ENCODE results near the gene PCDHGB1. TPM values are rescaled to one million over a fixed set of nuclear protein-coding genes. Genes with fewer than 3 reads are reported as not detected.
"Not testable (repeated sequence)": the region's sequence is repeated elsewhere in the genome, so short reads cannot be mapped to it uniquely, and the experiment has no call there.

The PCDHGB1 gene
- total RNA-seq, 2 donors from 2014 or later: 2.4 to 3.3 TPM

DNA sequence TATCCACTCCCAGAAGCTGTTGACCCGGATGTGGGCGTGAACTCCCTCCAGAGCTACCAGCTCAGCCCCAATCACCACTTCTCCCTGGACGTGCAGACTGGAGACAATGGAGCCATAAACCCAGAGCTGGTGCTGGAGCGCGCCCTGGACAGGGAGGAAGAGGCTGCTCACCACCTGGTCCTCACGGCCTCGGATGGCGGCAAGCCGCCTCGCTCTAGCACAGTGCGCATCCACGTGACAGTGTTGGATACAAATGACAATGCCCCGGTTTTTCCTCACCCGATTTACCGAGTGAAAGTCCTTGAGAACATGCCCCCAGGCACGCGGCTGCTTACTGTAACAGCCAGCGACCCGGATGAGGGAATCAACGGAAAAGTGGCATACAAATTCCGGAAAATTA is 43.4 kb downstream of the PCDHGB1 start:
- H3K27me3 ChIP-seq: no peaks in the 10 kb centered on the region
- no peak for DNase-seq (ENCODE audit: low spot score)

DNA sequence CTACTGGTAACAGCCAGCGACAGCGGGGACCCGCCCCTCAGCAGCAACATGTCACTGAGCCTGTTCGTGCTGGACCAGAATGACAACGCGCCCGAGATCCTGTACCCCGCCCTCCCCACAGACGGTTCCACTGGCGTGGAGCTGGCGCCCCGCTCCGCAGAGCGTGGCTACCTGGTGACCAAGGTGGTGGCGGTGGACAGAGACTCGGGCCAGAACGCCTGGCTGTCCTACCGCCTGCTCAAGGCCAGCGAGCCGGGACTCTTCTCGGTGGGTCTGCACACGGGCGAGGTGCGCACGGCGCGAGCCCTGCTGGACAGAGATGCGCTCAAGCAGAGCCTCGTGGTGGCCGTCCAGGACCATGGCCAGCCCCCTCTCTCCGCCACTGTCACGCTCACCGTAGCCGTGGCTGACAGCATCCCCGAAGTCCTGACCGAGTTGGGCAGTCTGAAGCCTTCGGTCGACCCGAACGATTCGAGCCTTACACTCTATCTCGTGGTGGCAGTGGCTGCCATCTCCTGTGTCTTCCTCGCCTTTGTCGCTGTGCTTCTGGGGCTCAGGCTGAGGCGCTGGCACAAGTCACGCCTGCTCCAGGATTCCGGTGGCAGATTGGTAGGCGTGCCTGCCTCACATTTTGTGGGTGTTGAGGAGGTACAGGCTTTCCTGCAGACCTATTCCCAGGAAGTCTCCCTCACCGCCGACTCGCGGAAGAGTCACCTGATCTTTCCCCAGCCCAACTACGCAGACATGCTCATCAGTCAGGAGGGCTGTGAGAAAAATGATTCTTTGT is 44.7 kb downstream of the PCDHGB1 start:
- not testable (repeated sequence) for DNase-seq (ENCODE audit: low spot score); H3K4me1 ChIP-seq; H3K4me3 ChIP-seq; H3K36me3 ChIP-seq; H3K27me3 ChIP-seq; H3K27ac ChIP-seq
- H3K9me3 ChIP-seq: peaks cover 6 to 85% of the 10 kb centered on the region in 2 donors

More for the DNA sequence above, 43.4 kb downstream of the PCDHGB1 start:
- H3K9me3 ChIP-seq: peaks cover 10 to 86% of the 10 kb centered on the region in 2 donors
- H3K36me3 ChIP-seq: peaks cover 3% of the 10 kb centered on the region
- no peaks in the 10 kb centered on the region for H3K4me1 ChIP-seq
- TF ChIP-seq CTCF (IDR thresholded peaks at IDR 0.05): no peak
- H3K27ac ChIP-seq: no peak overlapping the region
- H3K4me3 ChIP-seq: no peak overlapping the region

DNA sequence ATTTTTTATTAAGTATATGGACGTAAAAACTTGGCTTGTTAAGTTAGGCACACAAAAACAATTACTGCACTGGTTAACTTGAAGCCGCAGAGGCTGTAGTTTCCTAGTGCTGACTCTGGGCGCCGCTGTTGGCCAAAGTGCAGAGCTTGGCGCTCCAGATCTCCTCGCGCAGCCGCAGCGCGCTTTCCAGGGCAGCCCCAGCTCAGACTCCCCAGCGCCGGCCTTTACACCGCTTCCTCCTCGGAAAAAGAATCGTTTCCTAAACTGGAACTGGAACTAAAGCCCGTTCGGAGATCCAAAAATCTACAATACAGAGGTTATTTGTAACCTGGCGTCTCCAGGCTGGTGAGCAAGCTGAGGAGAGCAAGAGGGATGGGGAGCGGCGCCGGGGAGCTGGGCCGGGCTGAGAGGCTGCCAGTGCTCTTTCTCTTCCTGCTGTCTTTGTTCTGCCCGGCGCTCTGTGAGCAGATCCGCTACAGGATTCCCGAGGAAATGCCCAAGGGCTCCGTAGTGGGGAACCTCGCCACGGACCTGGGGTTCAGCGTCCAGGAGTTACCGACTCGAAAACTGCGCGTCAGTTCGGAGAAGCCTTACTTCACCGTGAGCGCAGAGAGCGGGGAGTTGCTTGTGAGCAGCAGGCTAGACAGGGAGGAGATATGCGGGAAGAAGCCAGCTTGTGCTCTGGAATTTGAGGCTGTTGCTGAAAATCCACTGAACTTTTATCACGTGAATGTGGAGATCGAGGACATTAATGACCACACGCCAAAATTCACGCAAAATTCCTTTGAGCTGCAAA is 48.1 kb downstream of the PCDHGB1 start, which contains the start of gene PCDHGB5:
Gene PCDHGB5, plus strand, starts transcription at position 192 of the 796 bp plus-strand sequence. Its CDS starts 181 bp downstream, at position 373.
- H3K4me1 ChIP-seq: peaks cover 0 to 11% of the 10 kb centered on the region in 2 donors
- H3K27ac ChIP-seq; DNase-seq (ENCODE audit: low spot score); H3K27me3 ChIP-seq; H3K36me3 ChIP-seq: not testable (repeated sequence)
- peak within 1 kb of the TSS; percentile 23 to 42 for H3K4me3 ChIP-seq
- peak; percentile 32 to 76 for TF ChIP-seq CTCF (IDR thresholded peaks at IDR 0.05)
- H3K9me3 ChIP-seq: peaks cover 20 to 84% of the 10 kb centered on the region in 2 donors

GRCh38 chr5:141398608-141399007 is 48.7 kb downstream of the PCDHGB1 start:
- peaks cover 0 to 11% of the 10 kb centered on the region in 2 donors for H3K4me1 ChIP-seq
- no peak for TF ChIP-seq CTCF (IDR thresholded peaks at IDR 0.05)
- DNase-seq (ENCODE audit: low spot score): no peak
- H3K27ac ChIP-seq: no peak overlapping the region
- H3K9me3 ChIP-seq: peaks cover 27 to 84% of the 10 kb centered on the region in 2 donors
- H3K4me3 ChIP-seq: no peak overlapping the region
- no peaks in the 10 kb centered on the region for H3K36me3 ChIP-seq
- no peaks in the 10 kb centered on the region for H3K27me3 ChIP-seq

GRCh38 chr5:141399555-141400258 is 49.8 kb downstream of the PCDHGB1 start:
- H3K27me3 ChIP-seq: no peaks in the 10 kb centered on the region
- no peak for DNase-seq (ENCODE audit: low spot score)
- H3K27ac ChIP-seq: no peak overlapping the region
- no peak for TF ChIP-seq CTCF (IDR thresholded peaks at IDR 0.05)
- H3K4me1 ChIP-seq: peaks cover 0 to 11% of the 10 kb centered on the region in 2 donors
- peaks cover 2% of the 10 kb centered on the region for H3K36me3 ChIP-seq
- no peak overlapping the region for H3K4me3 ChIP-seq
- peaks cover 31 to 84% of the 10 kb centered on the region in 2 donors for H3K9me3 ChIP-seq

Other genes with a start within 250 kb of the PCDHGB1 start
- gene PCDHB3, start 249.6 kb upstream of the PCDHGB1 start, total RNA-seq: under 1 TPM; 0.63 to 0.83 TPM
- 1 to 10 TPM; 1.6 to 2.6 TPM for gene PCDHB4, start 228.3 kb upstream of the PCDHGB1 start, total RNA-seq
- gene PCDHB5, start 214.9 kb upstream of the PCDHGB1 start, total RNA-seq: 1 to 10 TPM; 3.8 to 4.3 TPM
- gene PCDHB6, start 200.0 kb upstream of the PCDHGB1 start, total RNA-seq: under 1 TPM; 0.12 to 0.33 TPM
- gene PCDHB7, start 177.5 kb upstream of the PCDHGB1 start, total RNA-seq: 1 to 10 TPM; 1.0 to 1.4 TPM
- gene PCDHB8, start 172.3 kb upstream of the PCDHGB1 start, total RNA-seq: 1 to 10 TPM in 1 of 2 donors, under 1 TPM in 1; 0.90 to 1.7 TPM
- 1 to 10 TPM; 5.3 TPM for gene PCDHB16, start 167.7 kb upstream of the PCDHGB1 start, total RNA-seq
- gene PCDHB9, start 162.9 kb upstream of the PCDHGB1 start, total RNA-seq: 1 to 10 TPM; 1.7 to 2.5 TPM
- gene PCDHB10, start 157.7 kb upstream of the PCDHGB1 start, total RNA-seq: 1 to 10 TPM; 2.0 to 2.5 TPM
- 1 to 10 TPM; 1.8 to 2.4 TPM for gene PCDHB11, start 150.5 kb upstream of the PCDHGB1 start, total RNA-seq
- gene PCDHB12, start 141.4 kb upstream of the PCDHGB1 start, total RNA-seq: 1 to 10 TPM; 1.8 to 2.3 TPM
- gene PCDHB13, start 136.2 kb upstream of the PCDHGB1 start, total RNA-seq: 1 to 10 TPM; 4.2 to 5.0 TPM
- gene PCDHB14, start 126.8 kb upstream of the PCDHGB1 start, total RNA-seq: 1 to 10 TPM; 4.3 to 5.1 TPM
- gene PCDHB15, start 104.7 kb upstream of the PCDHGB1 start, total RNA-seq: 1 to 10 TPM; 3.2 to 5.3 TPM
- gene SLC25A2, start 46.0 kb upstream of the PCDHGB1 start, total RNA-seq: not detected
- gene TAF7, start 29.3 kb upstream of the PCDHGB1 start, total RNA-seq: 10 to 100 TPM; 73.9 to 82.6 TPM
- gene PCDHGA1, start 19.6 kb upstream of the PCDHGB1 start, total RNA-seq: 1 to 10 TPM; 1.4 to 2.0 TPM
- 1 to 10 TPM; 7.5 to 7.7 TPM for gene PCDHGA2, start 11.3 kb upstream of the PCDHGB1 start, total RNA-seq
- gene PCDHGA3, start 6.3 kb upstream of the PCDHGB1 start, total RNA-seq: 1 to 10 TPM; 7.0 to 8.9 TPM
- 1 to 10 TPM; 4.4 to 5.7 TPM for gene PCDHGA4, start 4.9 kb downstream of the PCDHGB1 start, total RNA-seq
- 1 to 10 TPM; 5.2 to 6.7 TPM for gene PCDHGB2, start 9.9 kb downstream of the PCDHGB1 start, total RNA-seq
- gene PCDHGA5, start 14.1 kb downstream of the PCDHGB1 start, total RNA-seq: 1 to 10 TPM; 4.0 to 5.0 TPM
- 1 to 10 TPM; 5.4 to 7.2 TPM for gene PCDHGB3, start 20.1 kb downstream of the PCDHGB1 start, total RNA-seq
- 1 to 10 TPM; 4.7 to 5.3 TPM for gene PCDHGA6, start 23.8 kb downstream of the PCDHGB1 start, total RNA-seq
- 1 to 10 TPM; 4.9 to 6.1 TPM for gene PCDHGA7, start 32.6 kb downstream of the PCDHGB1 start, total RNA-seq
- 1 to 10 TPM; 6.3 to 6.4 TPM for gene PCDHGB4, start 37.6 kb downstream of the PCDHGB1 start, total RNA-seq
- 1 to 10 TPM; 5.0 to 5.7 TPM for gene PCDHGA8, start 42.5 kb downstream of the PCDHGB1 start, total RNA-seq
- 1 to 10 TPM; 9.7 TPM for gene PCDHGB5, start 47.8 kb downstream of the PCDHGB1 start, total RNA-seq
- gene PCDHGA9, start 52.7 kb downstream of the PCDHGB1 start, total RNA-seq: 1 to 10 TPM; 3.7 to 5.2 TPM
- 1 to 10 TPM; 5.0 to 7.1 TPM for gene PCDHGB6, start 57.9 kb downstream of the PCDHGB1 start, total RNA-seq
- 1 to 10 TPM; 3.1 to 4.8 TPM for gene PCDHGA10, start 62.9 kb downstream of the PCDHGB1 start, total RNA-seq
- 10 to 100 TPM in 1 of 2 donors, 1 to 10 TPM in 1; 6.0 to 10.5 TPM for gene PCDHGB7, start 67.6 kb downstream of the PCDHGB1 start, total RNA-seq
- gene PCDHGA11, start 71.0 kb downstream of the PCDHGB1 start, total RNA-seq: 1 to 10 TPM; 3.0 to 4.5 TPM
- 1 to 10 TPM; 6.2 to 7.7 TPM for gene PCDHGA12, start 80.4 kb downstream of the PCDHGB1 start, total RNA-seq
- 10 to 100 TPM; 24.1 to 38.3 TPM for gene PCDHGC3, start 125.9 kb downstream of the PCDHGB1 start, total RNA-seq
- 1 to 10 TPM; 1.5 to 1.7 TPM for gene PCDHGC4, start 134.9 kb downstream of the PCDHGB1 start, total RNA-seq
- 1 to 10 TPM; 1.4 to 1.7 TPM for gene PCDHGC5, start 139.0 kb downstream of the PCDHGB1 start, total RNA-seq